Measurements from ENCODE around the gene NSD1. TPM values are rescaled to one million over a fixed set of nuclear protein-coding genes. Genes with fewer than 3 reads are reported as not detected.

The NSD1 gene
- total and polyA plus RNA-seq, 10 of the 15 experiments (the other 5 are each of a cell fraction or from before 2014, with no cell fraction given), result 7.0 to 57.9 (median 30.4) TPM

- TF ChIP-seq BRCA1 (IDR thresholded peaks at IDR 0.05; ENCODE audit: low read depth, low read length) (no peak), HCFC1 (IDR thresholded peaks at IDR 0.05; ENCODE audit: low read length) (no peak), YBX1 (IDR thresholded peaks at IDR 0.05) (no peak), E2F4 (IDR thresholded peaks at IDR 0.05; ENCODE audit: low read depth, low read length) (no peak)
These were observed 23.8 kb upstream of the NSD1 start (continued) for GRCh38 chr5:177109810-177110209.

DNA sequence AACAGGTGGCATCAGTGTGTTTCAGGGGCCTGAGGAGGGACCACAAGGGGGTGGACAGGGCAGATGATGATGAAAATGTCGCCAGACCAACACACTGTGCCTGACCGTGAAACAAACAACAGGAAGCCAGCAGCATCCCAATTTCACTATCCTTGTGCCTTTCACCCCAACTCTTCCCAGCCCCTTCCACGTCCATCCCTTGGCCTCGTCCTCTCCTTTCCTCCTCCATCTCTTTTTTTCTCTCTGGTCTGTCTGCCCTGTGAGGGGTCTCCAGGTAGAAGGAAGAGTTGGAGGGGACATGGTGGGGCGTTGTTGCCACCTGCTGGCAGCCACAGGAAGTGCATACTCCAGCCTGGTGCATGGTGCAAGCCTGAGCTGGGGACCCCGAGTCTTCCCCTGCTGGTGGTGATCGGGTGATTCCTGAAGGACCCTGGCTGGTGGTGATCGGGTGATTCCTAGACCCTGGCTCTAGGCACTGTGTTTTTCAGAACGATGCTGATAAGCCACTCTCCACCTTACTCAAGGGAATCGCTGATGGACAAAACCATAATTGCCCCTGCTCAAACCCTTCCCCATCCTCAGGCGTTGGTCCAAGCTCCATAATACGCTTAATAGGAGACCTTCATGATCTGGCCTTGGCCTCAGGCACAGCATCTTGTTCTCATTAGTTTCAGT is 21.7 kb upstream of the NSD1 start:
- Histone ChIP-seq H3K27me3 (replicated peaks in 1 of 2; ENCODE audit: control insufficient read depth in 2 of 2, insufficient read depth in 2 of 2, low read length in 1 of 2) (no peaks in the 10 kb centered on the region), H3K9ac (ENCODE audit: control insufficient read depth, insufficient read depth, low read length) (no peak overlapping the region), H3K4me2 (ENCODE audit: control insufficient read depth, insufficient read depth) (no peak overlapping the region), H3K27ac (ENCODE audit: control insufficient read depth, insufficient read depth) (no peak overlapping the region), H3K36me3 (ENCODE audit: control insufficient read depth in 2 of 2, insufficient read depth in 2 of 2, low read length in 1 of 2) (no peaks in the 10 kb centered on the region), H3K9me3 (replicated peaks; ENCODE audit: control insufficient read depth, insufficient read depth, low read length) (no peaks in the 10 kb centered on the region), H3K79me2 (ENCODE audit: control insufficient read depth, insufficient read depth, low read length) (no peaks in the 10 kb centered on the region), H2AFZ (ENCODE audit: control insufficient read depth, low read depth, low read length) (no peak overlapping the region), H4K20me1 (ENCODE audit: control insufficient read depth, insufficient read depth) (no peaks in the 10 kb centered on the region), H3K4me1 (ENCODE audit: control insufficient read depth, insufficient read depth, low read length) (peaks cover 3% of the 10 kb centered on the region; the same call in 1 of the 2 replicates), H3K4me3 (no peak overlapping the region)
- intact Hi-C loops (cut with micrococcal nuclease; ENCODE audit: unreplicated experiment) (loop anchor here (1.0 to 10.0 kb wide), 7 partner anchors 41 to 451 kb away; partner anchors contain the start of genes DOK3, PRELID1 and RAB24), in situ Hi-C loops (cut with MboI) (loop anchor here (5.0 kb wide), 1 partner anchor 460 kb away; no protein-coding TSS in a partner anchor)
- ChIA-PET SMC1A (ENCODE audit: uncharacterized antibody, unreplicated experiment) (interaction anchor here (0.5 to 6.6 kb wide), 14 partner anchors 12 to 539 kb away, joined by 3 to 70 read pairs (median 3); no protein-coding TSS in a partner anchor), RAD21 (ENCODE audit: unreplicated experiment) (interaction anchor here (0.6 to 5.8 kb wide), 5 partner anchors 40 to 538 kb away, joined by 3 to 77 read pairs (median 5); partner anchors contain the start of gene TSPAN17), POLR2A (interaction anchor here (0.5 to 1.0 kb wide), 4 partner anchors 29 to 188 kb away, joined by 3 to 7 read pairs (median 3); no protein-coding TSS in a partner anchor), CTCF (interaction anchor here (0.6 to 8.0 kb wide), 35 partner anchors 10 to 537 kb away, joined by 3 to 159 read pairs (median 5); partner anchors contain the start of gene FGFR4)
- 17% methylated on average over 11 of the region's 12 CpGs for WGBS (ENCODE audit: insufficient coverage, insufficient replicate concordance, low lambda C conversion rate, missing lambda C conversion rate)
- DNase-seq (ENCODE audit: low read depth, low spot score) (no peak), ATAC-seq (peak; percentile 84), FAIRE-seq (peak; percentile 89)
- BruUV-seq (replicated peaks), result no TSS peak
- TF ChIP-seq SMAD5 (IDR thresholded peaks at IDR 0.05; ENCODE audit: low read depth) (no peak), SMARCA5 (IDR thresholded peaks at IDR 0.05) (0 out of 2 replicates have a peak, but pooled peaks have one; percentile 49), RAD21 (IDR thresholded peaks at IDR 0.05; ENCODE audit: insufficient read depth, low read depth, low read length) (peak; percentile 87), TCF12 (IDR thresholded peaks at IDR 0.05; ENCODE audit: low read depth, low read length) (no peak), ZBED1 (IDR thresholded peaks at IDR 0.05; ENCODE audit: borderline replicate concordance) (no peak), SMC3 (IDR thresholded peaks at IDR 0.05; ENCODE audit: borderline replicate concordance, low read length) (peak; percentile 83), HDGF (IDR thresholded peaks at IDR 0.05) (0 out of 2 replicates have a peak, but pooled peaks have one; percentile 25), SIN3A (IDR thresholded peaks at IDR 0.05; ENCODE audit: low read depth, low read length) (no peak), FOXM1 (IDR thresholded peaks at IDR 0.05; ENCODE audit: low read depth, low read length) (no peak), NRF1 (conservative IDR thresholded peaks at IDR 0.05; ENCODE audit: low read depth, low read length) (no peak), ASH2L (IDR thresholded peaks at IDR 0.05; ENCODE audit: borderline replicate concordance, low read depth) (no peak), CREB1 (IDR thresholded peaks at IDR 0.05; ENCODE audit: low read depth) (no peak)
- TF ChIP-seq, protein P1, sequence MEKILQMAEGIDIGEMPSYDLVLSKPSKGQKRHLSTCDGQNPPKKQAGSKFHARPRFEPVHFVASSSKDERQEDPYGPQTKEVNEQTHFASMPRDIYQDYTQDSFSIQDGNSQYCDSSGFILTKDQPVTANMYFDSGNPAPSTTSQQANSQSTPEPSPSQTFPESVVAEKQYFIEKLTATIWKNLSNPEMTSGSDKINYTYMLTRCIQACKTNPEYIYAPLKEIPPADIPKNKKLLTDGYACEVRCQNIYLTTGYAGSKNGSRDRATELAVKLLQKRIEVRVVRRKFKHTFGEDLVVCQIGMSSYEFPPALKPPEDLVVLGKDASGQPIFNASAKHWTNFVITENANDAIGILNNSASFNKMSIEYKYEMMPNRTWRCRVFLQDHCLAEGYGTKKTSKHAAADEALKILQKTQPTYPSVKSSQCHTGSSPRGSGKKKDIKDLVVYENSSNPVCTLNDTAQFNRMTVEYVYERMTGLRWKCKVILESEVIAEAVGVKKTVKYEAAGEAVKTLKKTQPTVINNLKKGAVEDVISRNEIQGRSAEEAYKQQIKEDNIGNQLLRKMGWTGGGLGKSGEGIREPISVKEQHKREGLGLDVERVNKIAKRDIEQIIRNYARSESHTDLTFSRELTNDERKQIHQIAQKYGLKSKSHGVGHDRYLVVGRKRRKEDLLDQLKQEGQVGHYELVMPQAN (conservative IDR thresholded peaks at IDR 0.05), result no peak
- TF ChIP-seq, protein P2, sequence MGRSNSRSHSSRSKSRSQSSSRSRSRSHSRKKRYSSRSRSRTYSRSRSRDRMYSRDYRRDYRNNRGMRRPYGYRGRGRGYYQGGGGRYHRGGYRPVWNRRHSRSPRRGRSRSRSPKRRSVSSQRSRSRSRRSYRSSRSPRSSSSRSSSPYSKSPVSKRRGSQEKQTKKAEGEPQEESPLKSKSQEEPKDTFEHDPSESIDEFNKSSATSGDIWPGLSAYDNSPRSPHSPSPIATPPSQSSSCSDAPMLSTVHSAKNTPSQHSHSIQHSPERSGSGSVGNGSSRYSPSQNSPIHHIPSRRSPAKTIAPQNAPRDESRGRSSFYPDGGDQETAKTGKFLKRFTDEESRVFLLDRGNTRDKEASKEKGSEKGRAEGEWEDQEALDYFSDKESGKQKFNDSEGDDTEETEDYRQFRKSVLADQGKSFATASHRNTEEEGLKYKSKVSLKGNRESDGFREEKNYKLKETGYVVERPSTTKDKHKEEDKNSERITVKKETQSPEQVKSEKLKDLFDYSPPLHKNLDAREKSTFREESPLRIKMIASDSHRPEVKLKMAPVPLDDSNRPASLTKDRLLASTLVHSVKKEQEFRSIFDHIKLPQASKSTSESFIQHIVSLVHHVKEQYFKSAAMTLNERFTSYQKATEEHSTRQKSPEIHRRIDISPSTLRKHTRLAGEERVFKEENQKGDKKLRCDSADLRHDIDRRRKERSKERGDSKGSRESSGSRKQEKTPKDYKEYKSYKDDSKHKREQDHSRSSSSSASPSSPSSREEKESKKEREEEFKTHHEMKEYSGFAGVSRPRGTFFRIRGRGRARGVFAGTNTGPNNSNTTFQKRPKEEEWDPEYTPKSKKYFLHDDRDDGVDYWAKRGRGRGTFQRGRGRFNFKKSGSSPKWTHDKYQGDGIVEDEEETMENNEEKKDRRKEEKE (IDR thresholded peaks at IDR 0.05), result no peak
